Suprapubic skin (tissue), 4 donors: Measurements from ENCODE around the gene SPRED1. TPM values are rescaled to one million over a fixed set of nuclear protein-coding genes. Genes with fewer than 3 reads are reported as not detected.

Experiments used
- DNase-seq, 2 donors: peaks; one replicate each; pipeline ENCODE4 v3.0.0-alpha.2; 2019; ENCODE audit warnings: low spot score in 2 of 2
- H3K27ac ChIP-seq: fragments of 200-600 bp; sonication (generic); one replicate; pipeline ENCODE4 v1.5.1; 2019
- H3K27me3 ChIP-seq: fragments of 200-600 bp; sonication (generic); one replicate; pipeline ENCODE4 v1.5.1; 2019
- H3K36me3 ChIP-seq: fragments of 200-600 bp; sonication (generic); one replicate; pipeline ENCODE4 v1.5.1; 2019
- H3K4me1 ChIP-seq: fragments of 200-600 bp; sonication (generic); one replicate; pipeline ENCODE4 v1.5.1; 2019
- H3K4me3 ChIP-seq: fragments of 200-600 bp; sonication (generic); one replicate; pipeline ENCODE4 v1.5.1; 2019; ENCODE audit warnings: mild to moderate bottlenecking
- H3K9me3 ChIP-seq: fragments of 200-600 bp; sonication (generic); one replicate; pipeline ENCODE4 v1.5.1; 2019
- CTCF ChIP-seq, 2 donors: fragments of 200-600 bp in 1 of 2; fragments of 450-650 bp in 1 of 2; sonication (generic) in 1 of 2; IDR thresholded peaks; one replicate each; pipeline ENCODE4 v1.5.1; 2016 to 2019; ENCODE audit warnings: antibody characterized with exemption in 2 of 2, mild to moderate bottlenecking in 1 of 2, moderate library complexity in 1 of 2
- EP300 ChIP-seq: sonication (generic); formaldehyde crosslinking; IDR thresholded peaks from one replicate; pipeline ENCODE4 v1.6.1; 2017; ENCODE audit warnings: antibody characterized with exemption
- POLR2A ChIP-seq, 2 donors: fragments of 450-650 bp; IDR thresholded peaks; one replicate each; pipeline ENCODE4 v1.6.1; 2017; ENCODE audit warnings: antibody characterized with exemption in 2 of 2, mild to moderate bottlenecking in 2 of 2, moderate library complexity in 2 of 2
- POLR2AphosphoS5 ChIP-seq, 3 donors: sonication (generic); formaldehyde crosslinking; IDR thresholded peaks; one replicate each; pipeline ENCODE4 v1.6.1; 2017; ENCODE audit warnings: antibody characterized with exemption in 3 of 3
- WGBS: methylation state at CpG from one replicate; pipeline ENCODE4 v1.1.5; 2018; 5-methylcytosine and 5-hydroxymethylcytosine counted together
- total RNA-seq, 4 donors: library from RNA; depleted of rRNA; stranded (reverse); fragments of >200 nt; gene quantifications; one replicate each; pipeline ENCODE4 v1.1.0, GENCODE V29; 2016

SPRED1 gene
- total RNA-seq, 4 donors from 2014 or later, result 8.8 to 17.6 (median 12.8) TPM

DNA sequence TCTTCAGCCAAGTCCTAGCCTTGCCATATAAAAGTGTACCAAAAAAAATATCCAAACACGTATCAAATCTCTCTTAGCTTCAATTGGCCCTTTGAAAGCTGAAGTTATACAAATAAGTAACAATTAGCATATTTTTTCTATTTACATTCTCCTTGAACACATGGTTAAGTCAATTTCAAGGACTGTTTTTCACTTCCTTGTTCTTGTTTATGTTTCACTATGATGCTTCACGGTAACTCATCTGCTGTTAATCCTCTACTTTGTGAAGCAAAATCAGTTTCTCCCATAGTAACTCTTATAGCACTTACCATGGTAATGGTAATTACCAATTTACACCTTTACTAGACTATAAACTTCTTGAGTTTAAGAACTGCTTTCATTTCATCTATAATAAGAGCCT is 10.6 kb upstream of the SPRED1 start:
- H3K36me3 ChIP-seq, result no peaks in the 10 kb centered on the region

GRCh38 chr15:38243278-38244055 is 9.2 kb upstream of the SPRED1 start:
- TF ChIP-seq CTCF (IDR thresholded peaks at IDR 0.05), result no peak
- no peak for TF ChIP-seq EP300
- TF ChIP-seq POLR2A (IDR thresholded peaks at IDR 0.05), result no peak
- no peak for TF ChIP-seq POLR2AphosphoS5 (IDR thresholded peaks at IDR 0.05)
- DNase-seq, result no peak
- Histone ChIP-seq H3K27ac (no peak overlapping the region), H3K27me3 (no peaks in the 10 kb centered on the region), H3K4me1 (no peaks in the 10 kb centered on the region), H3K36me3 (no peaks in the 10 kb centered on the region), H3K4me3 (no peak overlapping the region), H3K9me3 (no peaks in the 10 kb centered on the region)
- WGBS, result 63% methylated on average over 6 of the region's 6 CpGs

More for the DNA sequence above, 10.6 kb upstream of the SPRED1 start:
- Histone ChIP-seq H3K9me3 (no peaks in the 10 kb centered on the region), H3K27me3 (no peaks in the 10 kb centered on the region), H3K4me3 (no peak overlapping the region), H3K27ac (no peak overlapping the region), H3K4me1 (no peaks in the 10 kb centered on the region)
- DNase-seq, result no peak
- WGBS, result 80% methylated on average over 2 of the region's 2 CpGs
- no peak for TF ChIP-seq POLR2A (IDR thresholded peaks at IDR 0.05)
- TF ChIP-seq CTCF (IDR thresholded peaks at IDR 0.05), result no peak
- no peak for TF ChIP-seq EP300
- no peak for TF ChIP-seq POLR2AphosphoS5 (IDR thresholded peaks at IDR 0.05)

- Histone ChIP-seq H3K9me3 (no peaks in the 10 kb centered on the region), H3K4me3 (no peak overlapping the region), H3K36me3 (no peaks in the 10 kb centered on the region), H3K4me1 (no peaks in the 10 kb centered on the region), H3K27ac (no peak overlapping the region), H3K27me3 (no peaks in the 10 kb centered on the region)
- no peak for DNase-seq
- TF ChIP-seq CTCF (IDR thresholded peaks at IDR 0.05) (no peak), POLR2A (IDR thresholded peaks at IDR 0.05) (no peak), POLR2AphosphoS5 (IDR thresholded peaks at IDR 0.05) (no peak), EP300 (no peak)
- WGBS, result 67% methylated on average over 3 of the region's 3 CpGs
Measured at GRCh38 chr15:38247336-38247735, 5.3 kb upstream of the SPRED1 start.

- no peaks in the 10 kb centered on the region for H3K27me3 ChIP-seq
- H3K9me3 ChIP-seq, result no peaks in the 10 kb centered on the region
- no peaks in the 10 kb centered on the region for H3K36me3 ChIP-seq
- no peak for TF ChIP-seq POLR2AphosphoS5 (IDR thresholded peaks at IDR 0.05)
- no peak for TF ChIP-seq CTCF (IDR thresholded peaks at IDR 0.05)
- DNase-seq, result no peak
- WGBS, result 0% methylated on average over 4 of the region's 4 CpGs
- H3K27ac ChIP-seq, result peak overlapping the region; percentile 99
- peak overlapping the region; percentile 95 for H3K4me3 ChIP-seq
- peaks cover 51% of the 10 kb centered on the region for H3K4me1 ChIP-seq
Measured at GRCh38 chr15:38253351-38253781, 730 bp downstream of the SPRED1 start.

DNA sequence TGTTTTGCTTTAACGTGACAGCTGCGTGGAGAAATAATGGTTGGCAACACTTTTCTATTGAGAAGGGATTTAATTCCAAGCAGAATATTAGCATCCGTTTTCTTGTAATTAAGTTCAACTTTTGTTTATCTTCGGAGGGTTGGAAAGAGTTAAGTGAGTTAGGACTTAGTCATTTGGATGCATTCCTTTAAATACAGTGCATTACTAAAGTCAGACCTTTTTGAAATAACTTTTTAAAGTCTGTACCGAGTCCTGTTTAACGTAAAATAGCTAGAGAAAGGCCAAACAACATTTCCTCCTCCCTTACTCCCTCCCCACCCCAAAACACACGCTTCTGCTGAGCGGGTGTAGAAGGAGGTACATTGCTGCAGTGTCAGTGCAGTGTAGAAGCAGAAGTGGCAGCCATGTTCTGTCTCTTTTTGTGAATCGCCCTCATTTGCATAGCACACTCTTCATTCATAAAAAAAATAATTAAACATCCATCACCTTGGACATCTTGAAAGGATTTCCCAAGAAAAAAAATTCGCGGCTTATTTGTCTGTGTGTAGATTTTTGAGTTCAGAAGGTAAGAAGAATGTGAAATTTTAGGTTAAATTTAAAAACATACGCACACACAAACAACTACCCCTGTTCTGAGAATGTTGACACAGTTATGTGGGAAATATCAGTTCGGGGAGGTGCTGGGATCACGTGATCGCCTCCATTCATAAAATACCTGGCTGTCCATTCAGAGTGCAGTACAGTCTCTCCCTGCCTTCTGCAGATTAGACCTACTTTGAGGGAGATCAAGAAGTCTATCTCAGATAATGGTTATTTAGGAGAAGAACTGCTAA is 1.6 kb downstream of the SPRED1 start:
- peak overlapping the region; percentile 95 for H3K4me3 ChIP-seq
- H3K27ac ChIP-seq, result peak overlapping the region; percentile 99
- DNase-seq, result no peak
- H3K9me3 ChIP-seq, result no peaks in the 10 kb centered on the region
- H3K4me1 ChIP-seq, result peaks cover 56% of the 10 kb centered on the region
- no peaks in the 10 kb centered on the region for H3K27me3 ChIP-seq
- TF ChIP-seq POLR2AphosphoS5 (IDR thresholded peaks at IDR 0.05), result no peak
- no peak for TF ChIP-seq CTCF (IDR thresholded peaks at IDR 0.05)
- TF ChIP-seq POLR2A (IDR thresholded peaks at IDR 0.05), result no peak
- TF ChIP-seq EP300, result no peak
- WGBS, result under 1% methylated on average over 15 of the region's 15 CpGs
- no peaks in the 10 kb centered on the region for H3K36me3 ChIP-seq
